ENCODE results near the gene UIMC1. TPM values are rescaled to one million over a fixed set of nuclear protein-coding genes. Genes with fewer than 3 reads are reported as not detected.

The UIMC1 gene
- total RNA-seq, 1 experiment from 2014 or later, result 38.4 TPM

DNA sequence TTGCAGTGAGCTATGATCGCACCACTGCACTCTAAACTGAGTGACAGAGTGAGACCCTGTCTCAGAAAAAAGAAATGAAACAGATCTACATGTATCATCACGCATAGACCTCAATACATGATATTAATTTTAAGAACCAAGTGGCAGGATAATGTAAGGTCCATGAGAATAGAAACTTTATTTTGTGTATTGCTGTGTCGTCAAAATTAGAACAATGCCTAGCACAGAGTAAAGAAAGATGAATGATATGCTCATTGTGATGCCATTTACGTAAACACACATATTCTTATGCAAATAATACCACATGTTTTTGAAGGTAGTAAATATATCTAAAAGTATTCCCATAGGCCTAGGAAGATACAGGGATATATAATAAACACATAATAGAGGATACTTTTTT, 3.6 kb upstream of the UIMC1 start:
- intact Hi-C loops (cut with micrococcal nuclease), result no loop called here
- Histone ChIP-seq H3K79me2 (ENCODE audit: insufficient read depth, low read length) (peaks cover 12% of the 10 kb centered on the region), H3K9me3 (ENCODE audit: control insufficient read depth in 1 of 2, insufficient read depth in 1 of 2, low read depth in 1 of 2, low read length in 2 of 2) (no peaks in the 10 kb centered on the region), H2AFZ (ENCODE audit: low read depth, low read length, poor library complexity, severe bottlenecking) (no peak overlapping the region), H4K20me1 (ENCODE audit: insufficient read depth) (peaks cover 4% of the 10 kb centered on the region; the same call in 1 of the 2 replicates), H3K9me2 (ENCODE audit: insufficient read depth) (no peaks in the 10 kb centered on the region), H3K9ac (ENCODE audit: low read length) (no peak overlapping the region), H3K4me1 (ENCODE audit: control insufficient read depth in 1 of 2, insufficient read depth in 2 of 2, low read length in 2 of 2) (peaks cover 10 to 20% of the 10 kb centered on the region in 2 experiments), H3K4me2 (ENCODE audit: low read length) (no peak overlapping the region), H3K27me3 (ENCODE audit: insufficient read depth, low read length) (no peaks in the 10 kb centered on the region), H3K4me3 (replicated peaks in 1 of 2; ENCODE audit: low read depth in 1 of 2, low read length in 2 of 2) (no peak overlapping the region), H3K36me3 (ENCODE audit: control insufficient read depth in 1 of 2, insufficient read depth in 2 of 2, low read length in 2 of 2) (no peaks in the 10 kb centered on the region; a peak in 1 of 4 replicates), H3K27ac (ENCODE audit: low read depth, low read length) (no peak overlapping the region)
- POLR2A ChIA-PET, result no interaction called here
- DNase-seq (ENCODE audit: low read depth, low spot score) (no peak), ATAC-seq (no peak)
- CTCF ChIA-PET, result no interaction called here
- TF ChIP-seq CBX3 (IDR thresholded peaks at IDR 0.05; ENCODE audit: low read depth), result no peak
- TF ChIP-seq, protein P1, sequence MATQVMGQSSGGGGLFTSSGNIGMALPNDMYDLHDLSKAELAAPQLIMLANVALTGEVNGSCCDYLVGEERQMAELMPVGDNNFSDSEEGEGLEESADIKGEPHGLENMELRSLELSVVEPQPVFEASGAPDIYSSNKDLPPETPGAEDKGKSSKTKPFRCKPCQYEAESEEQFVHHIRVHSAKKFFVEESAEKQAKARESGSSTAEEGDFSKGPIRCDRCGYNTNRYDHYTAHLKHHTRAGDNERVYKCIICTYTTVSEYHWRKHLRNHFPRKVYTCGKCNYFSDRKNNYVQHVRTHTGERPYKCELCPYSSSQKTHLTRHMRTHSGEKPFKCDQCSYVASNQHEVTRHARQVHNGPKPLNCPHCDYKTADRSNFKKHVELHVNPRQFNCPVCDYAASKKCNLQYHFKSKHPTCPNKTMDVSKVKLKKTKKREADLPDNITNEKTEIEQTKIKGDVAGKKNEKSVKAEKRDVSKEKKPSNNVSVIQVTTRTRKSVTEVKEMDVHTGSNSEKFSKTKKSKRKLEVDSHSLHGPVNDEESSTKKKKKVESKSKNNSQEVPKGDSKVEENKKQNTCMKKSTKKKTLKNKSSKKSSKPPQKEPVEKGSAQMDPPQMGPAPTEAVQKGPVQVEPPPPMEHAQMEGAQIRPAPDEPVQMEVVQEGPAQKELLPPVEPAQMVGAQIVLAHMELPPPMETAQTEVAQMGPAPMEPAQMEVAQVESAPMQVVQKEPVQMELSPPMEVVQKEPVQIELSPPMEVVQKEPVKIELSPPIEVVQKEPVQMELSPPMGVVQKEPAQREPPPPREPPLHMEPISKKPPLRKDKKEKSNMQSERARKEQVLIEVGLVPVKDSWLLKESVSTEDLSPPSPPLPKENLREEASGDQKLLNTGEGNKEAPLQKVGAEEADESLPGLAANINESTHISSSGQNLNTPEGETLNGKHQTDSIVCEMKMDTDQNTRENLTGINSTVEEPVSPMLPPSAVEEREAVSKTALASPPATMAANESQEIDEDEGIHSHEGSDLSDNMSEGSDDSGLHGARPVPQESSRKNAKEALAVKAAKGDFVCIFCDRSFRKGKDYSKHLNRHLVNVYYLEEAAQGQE (IDR thresholded peaks at IDR 0.05; ENCODE audit: low read depth), result no peak
- BruUV-seq (replicated peaks), result no TSS peak
- RAD21 ChIA-PET (ENCODE audit: low non-redundant PET in 1 of 2, low total read pairs in 2 of 2, uncharacterized antibody in 2 of 2, unreplicated experiment in 2 of 2), result no interaction called here

DNA sequence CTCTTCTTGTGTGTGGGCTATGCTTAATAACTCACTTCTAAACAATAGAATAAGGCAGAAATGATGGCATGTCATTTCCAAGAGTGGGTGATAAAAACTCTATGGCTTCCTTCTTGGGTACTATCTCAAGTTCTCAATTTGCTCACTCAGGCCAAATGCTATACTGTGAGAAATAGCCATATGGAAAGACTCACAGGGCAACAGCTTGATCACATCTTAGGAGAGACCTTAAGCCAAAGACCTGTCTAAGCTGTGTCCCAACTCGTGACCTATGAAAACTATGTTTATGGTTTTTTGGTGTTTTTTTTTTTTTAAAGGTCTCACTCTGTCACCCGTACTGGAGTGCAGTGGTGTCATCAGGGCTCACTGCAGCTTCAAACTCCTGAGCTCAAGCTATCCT, 2.1 kb upstream of the UIMC1 start:
- ChIA-PET CTCF (no interaction called here), POLR2A (interaction anchor here (1.2 kb wide), 1 partner anchor 78 kb away, joined by 3 read pairs; the partner anchor contains the start of gene FGFR4), RAD21 (ENCODE audit: low non-redundant PET in 1 of 2, low total read pairs in 2 of 2, uncharacterized antibody in 2 of 2, unreplicated experiment in 2 of 2) (no interaction called here)
- Histone ChIP-seq H3K36me3 (ENCODE audit: control insufficient read depth in 1 of 2, insufficient read depth in 2 of 2, low read length in 2 of 2) (no peaks in the 10 kb centered on the region), H3K9ac (ENCODE audit: low read length) (no peak overlapping the region), H3K4me2 (ENCODE audit: low read length) (no peak overlapping the region), H3K9me3 (ENCODE audit: control insufficient read depth in 1 of 2, insufficient read depth in 1 of 2, low read depth in 1 of 2, low read length in 2 of 2) (no peaks in the 10 kb centered on the region), H3K4me3 (replicated peaks in 1 of 2; ENCODE audit: low read depth in 1 of 2, low read length in 2 of 2) (no peak overlapping the region), H3K27me3 (ENCODE audit: insufficient read depth, low read length) (no peaks in the 10 kb centered on the region), H3K79me2 (ENCODE audit: insufficient read depth, low read length) (peaks cover 27% of the 10 kb centered on the region), H3K4me1 (ENCODE audit: control insufficient read depth in 1 of 2, insufficient read depth in 2 of 2, low read length in 2 of 2) (peaks cover 15 to 32% of the 10 kb centered on the region in 2 experiments), H3K9me2 (ENCODE audit: insufficient read depth) (no peaks in the 10 kb centered on the region), H2AFZ (ENCODE audit: low read depth, low read length, poor library complexity, severe bottlenecking) (no peak overlapping the region), H4K20me1 (ENCODE audit: insufficient read depth) (peaks cover 10% of the 10 kb centered on the region; the same call in 1 of the 2 replicates), H3K27ac (ENCODE audit: low read depth, low read length) (no peak overlapping the region)
- no peak for TF ChIP-seq POLR2A (IDR thresholded peaks at IDR 0.05; ENCODE audit: borderline replicate concordance, extremely low read depth, insufficient read depth, insufficient read length)
- no peak for TF ChIP-seq TCF7L2 (IDR thresholded peaks at IDR 0.05; ENCODE audit: borderline replicate concordance, extremely low read depth, insufficient read depth, insufficient read length)
- TF ChIP-seq FOSL1 (IDR thresholded peaks at IDR 0.05; ENCODE audit: low read depth), result no peak
- no peak for TF ChIP-seq ZFX (IDR thresholded peaks at IDR 0.05)
- TF ChIP-seq ZNF274 (IDR thresholded peaks at IDR 0.05; ENCODE audit: low read depth, low read length), result no peak
- no peak for TF ChIP-seq EGR1 (IDR thresholded peaks at IDR 0.05; ENCODE audit: low read depth)
- ATAC-seq (no peak), DNase-seq (ENCODE audit: low read depth, low spot score) (no peak)
- no TSS peak for BruUV-seq (replicated peaks)
- intact Hi-C loops (cut with micrococcal nuclease), result no loop called here

Measured in HCT116 (cell line).